NT2/D1 (cell line): ENCODE measurements around the gene WDCP.
A peak's percentile ranks its signal among the peaks of the same experiment; 100 is the strongest.
"Not testable (repeated sequence)": the region's sequence is repeated elsewhere in the genome, so short reads cannot be mapped to it uniquely, and the experiment has no call there.

ENCODE experiments used
- DNase-seq: peaks from one replicate; pipeline ENCODE4 v3.0.0-alpha.2; 2011; ENCODE audit warnings: low read depth, low spot score
- H3K27me3 ChIP-seq: 2 replicates; pipeline ENCODE4 v1.6.0; 2011; ENCODE audit warnings: mild to moderate bottlenecking; ENCODE audit not compliant: insufficient read length, insufficient read depth
- H3K36me3 ChIP-seq: 2 replicates; pipeline ENCODE4 v1.6.1; 2011; ENCODE audit warnings: mild to moderate bottlenecking, low read length, mixed read lengths; ENCODE audit not compliant: insufficient read depth, insufficient read length
- H3K4me1 ChIP-seq: 2 replicates; pipeline ENCODE4 v1.5.1; 2011; ENCODE audit not compliant: insufficient read depth, insufficient read length
- H3K4me3 ChIP-seq: 2 replicates; pipeline ENCODE4 v1.5.1; 2011; ENCODE audit warnings: low read depth; ENCODE audit not compliant: insufficient read length
- H3K9ac ChIP-seq: 2 replicates; pipeline ENCODE4 v1.6.0; 2011; ENCODE audit warnings: low read depth; ENCODE audit not compliant: insufficient read length
- H3K9me3 ChIP-seq: 2 replicates; pipeline ENCODE4 v1.5.1; 2011; ENCODE audit warnings: mild to moderate bottlenecking, low read length; ENCODE audit not compliant: insufficient read depth
- SUZ12 ChIP-seq: IDR thresholded peaks from 2 replicates; pipeline ENCODE4 v1.6.1; 2011; ENCODE audit not compliant: insufficient read length, insufficient read depth; ENCODE audit errors: extremely low read depth
- YY1 ChIP-seq: IDR thresholded peaks from 2 replicates; pipeline ENCODE4 v1.6.1; 2011; ENCODE audit not compliant: insufficient read length, insufficient read depth
- ZNF274 ChIP-seq: IDR thresholded peaks from 2 replicates; pipeline ENCODE4 v1.6.1; 2011; ENCODE audit warnings: mild to moderate bottlenecking, low read depth, low read length

Gene WDCP

GRCh38 chr2:24046930-24047702, at the start of gene WDCP:
Gene WDCP, minus strand, starts transcription at chr2:24047391. Its CDS starts 7,897 bp downstream, at chr2:24039494.
- H3K9ac ChIP-seq = peak within 1 kb of the TSS; percentile 86
- peaks cover 11% of the 10 kb centered on the region for H3K27me3 ChIP-seq
- H3K4me3 ChIP-seq = peak within 1 kb of the TSS; percentile 79
- no peak for TF ChIP-seq SUZ12
- no peak for TF ChIP-seq ZNF274
- no peak for TF ChIP-seq YY1
- H3K4me1 ChIP-seq = peaks cover 2% of the 10 kb centered on the region
- H3K9me3 ChIP-seq = no peaks in the 10 kb centered on the region
- H3K36me3 ChIP-seq = no peaks in the 10 kb centered on the region
- DNase-seq = peak; percentile 99

- not testable (repeated sequence) for H3K36me3 ChIP-seq, H3K4me3 ChIP-seq, H3K27me3 ChIP-seq, H3K9ac ChIP-seq, H3K4me1 ChIP-seq, H3K9me3 ChIP-seq
- peak; percentile 32 for DNase-seq
Observed at GRCh38 chr2:24095171-24095677, 48.0 kb upstream of the WDCP start.

- not testable (repeated sequence) for H3K4me3 ChIP-seq, H3K9ac ChIP-seq, DNase-seq, H3K36me3 ChIP-seq, H3K27me3 ChIP-seq, H3K9me3 ChIP-seq, H3K4me1 ChIP-seq
Observed at GRCh38 chr2:24093270-24093669, 46.1 kb upstream of the WDCP start.

GRCh38 chr2:24088821-24089359, 41.7 kb upstream of the WDCP start:
- Histone ChIP-seq H3K9ac (no peak overlapping the region), H3K36me3 (no peaks in the 10 kb centered on the region), H3K4me3 (no peak overlapping the region), H3K4me1 (no peaks in the 10 kb centered on the region), H3K9me3 (no peaks in the 10 kb centered on the region), H3K27me3 (no peaks in the 10 kb centered on the region)
- DNase-seq = no peak
- no peak for TF ChIP-seq SUZ12
- TF ChIP-seq ZNF274 = no peak
- no peak for TF ChIP-seq YY1

- Histone ChIP-seq H3K4me3 (no peak overlapping the region), H3K4me1 (peaks cover 2% of the 10 kb centered on the region), H3K27me3 (no peaks in the 10 kb centered on the region), H3K36me3 (peaks cover 14% of the 10 kb centered on the region), H3K9me3 (no peaks in the 10 kb centered on the region), H3K9ac (no peak overlapping the region)
- DNase-seq = no peak
- TF ChIP-seq ZNF274 (no peak), SUZ12 (no peak), YY1 (no peak)
Observed at GRCh38 chr2:24087032-24087431, 39.8 kb upstream of the WDCP start.

GRCh38 chr2:24086241-24086640, 39.0 kb upstream of the WDCP start:
- Histone ChIP-seq H3K9ac (no peak overlapping the region), H3K9me3 (no peaks in the 10 kb centered on the region), H3K27me3 (no peaks in the 10 kb centered on the region), H3K4me3 (no peak overlapping the region), H3K4me1 (peaks cover 2% of the 10 kb centered on the region), H3K36me3 (peaks cover 19% of the 10 kb centered on the region)
- DNase-seq = no peak
- TF ChIP-seq SUZ12 (no peak), ZNF274 (no peak), YY1 (no peak)

- TF ChIP-seq YY1 (no peak), SUZ12 (no peak), ZNF274 (no peak)
- Histone ChIP-seq H3K4me1 (peaks cover 2% of the 10 kb centered on the region), H3K9me3 (no peaks in the 10 kb centered on the region), H3K9ac (peak overlapping the region; percentile 91), H3K4me3 (peak overlapping the region; percentile 67), H3K27me3 (no peaks in the 10 kb centered on the region), H3K36me3 (peaks cover 29% of the 10 kb centered on the region)
- DNase-seq = no peak
Observed at GRCh38 chr2:24085200-24085489, 38.0 kb upstream of the WDCP start.
